DMS 273 (cell line): ENCODE measurements around the gene CLHC1.

Experiments
- DNase-seq: peaks from one replicate; lab custom pipeline; 2025; ENCODE audit not compliant: unreplicated experiment; lab: John Stamatoyannopoulos, UW

Gene CLHC1

DNA sequence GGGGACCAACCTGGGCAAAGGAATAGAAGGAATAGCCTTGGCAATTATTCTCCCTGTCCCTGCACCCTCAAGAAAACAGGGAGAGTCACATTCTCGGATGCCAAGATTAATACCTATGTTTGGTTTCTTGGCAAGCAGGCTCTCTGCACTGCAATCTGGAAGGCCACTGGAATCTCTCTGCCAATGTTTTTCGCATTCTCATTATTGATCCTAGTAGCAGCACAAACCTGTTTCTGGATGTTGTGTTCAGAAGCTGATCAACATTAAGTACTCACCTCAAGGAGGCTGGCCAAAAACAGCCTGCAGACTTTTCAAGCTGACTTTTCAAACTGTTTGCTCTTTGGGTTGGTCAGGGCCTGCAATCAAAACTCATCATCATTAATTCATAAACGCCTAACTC, 62.2 kb downstream of the CLHC1 start:
- no peak for DNase-seq

DNA sequence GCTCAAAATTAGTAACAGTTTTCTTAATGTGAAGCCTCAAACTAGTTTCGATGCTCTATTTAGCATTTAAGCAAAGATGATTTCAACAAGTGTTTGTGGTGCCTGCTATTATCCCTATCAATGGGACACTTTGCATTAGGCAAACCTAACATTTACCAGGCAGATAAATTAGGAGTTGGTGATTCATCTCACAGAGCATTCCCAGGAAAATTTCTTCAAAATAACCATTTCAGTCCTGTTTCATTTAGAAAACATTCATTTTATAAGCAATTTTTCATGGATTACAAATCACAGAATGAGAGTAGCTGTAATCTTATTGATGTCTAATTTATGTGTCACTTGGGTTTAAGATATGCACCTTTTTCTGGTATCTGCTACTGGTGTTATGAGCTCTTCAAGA, 62.7 kb downstream of the CLHC1 start:
- DNase-seq, result no peak

DNA sequence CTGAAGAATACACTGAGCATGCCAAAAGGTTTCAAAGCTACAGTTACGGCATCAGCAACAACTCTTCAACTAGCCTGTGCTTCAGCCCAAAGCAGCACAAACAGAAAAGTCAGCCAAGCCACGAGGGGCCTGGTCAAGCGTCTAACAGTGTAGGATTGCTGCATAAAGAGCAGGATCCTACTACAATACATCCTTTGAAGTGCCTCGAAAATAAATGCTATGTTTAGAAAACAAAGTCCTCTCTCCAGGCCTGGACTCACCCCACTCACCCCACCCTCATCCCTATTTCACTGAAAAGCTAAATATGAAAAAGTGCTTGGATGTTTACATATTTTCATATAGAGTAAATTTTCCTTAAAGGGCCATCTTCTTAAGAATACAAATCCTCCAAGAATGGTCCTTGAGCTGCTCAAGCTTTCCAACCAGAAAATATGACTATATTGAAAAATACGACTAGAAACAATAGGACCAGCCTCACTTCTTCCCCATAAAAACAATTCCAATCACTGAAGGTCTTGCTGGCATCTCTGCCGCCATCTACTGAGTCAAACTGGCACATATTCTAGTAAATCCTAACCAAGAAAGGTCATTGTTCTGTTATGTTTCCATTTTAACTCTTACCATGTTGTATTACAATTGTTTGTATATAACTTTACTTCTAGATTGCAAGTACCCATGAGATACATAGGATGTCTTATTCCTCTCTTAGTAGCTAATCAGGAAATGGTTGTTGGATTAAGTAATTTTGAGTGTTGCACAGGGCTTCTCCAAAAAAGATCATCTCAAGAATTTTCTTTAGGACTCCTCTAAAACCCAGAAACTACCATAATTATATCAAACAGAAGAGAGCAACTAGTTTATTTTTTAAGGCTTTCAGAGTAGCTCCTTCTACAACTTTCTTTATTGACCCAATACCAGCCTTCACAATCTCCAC, 63.6 kb downstream of the CLHC1 start:
- DNase-seq, result peak; percentile 79

DNA sequence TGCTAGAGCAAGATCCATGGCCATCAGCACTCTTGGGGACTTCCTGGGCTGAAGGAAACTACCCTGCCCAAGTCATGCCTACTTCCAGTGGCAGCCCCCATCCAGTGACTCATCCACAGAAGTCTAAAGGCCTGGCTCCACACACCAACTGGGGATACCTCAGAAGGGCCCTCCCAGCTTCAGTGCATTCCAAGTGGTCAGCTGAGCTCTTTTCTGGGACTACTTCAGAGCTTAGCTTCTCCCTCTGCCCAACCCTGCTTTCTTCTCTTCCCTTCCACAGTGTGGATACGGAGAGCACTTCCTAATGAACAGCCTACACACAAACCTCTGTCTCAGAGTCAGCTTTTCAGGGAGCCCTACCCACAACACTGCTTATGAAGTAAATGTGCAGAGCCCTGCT, 66.5 kb downstream of the CLHC1 start:
- no peak for DNase-seq

DNA sequence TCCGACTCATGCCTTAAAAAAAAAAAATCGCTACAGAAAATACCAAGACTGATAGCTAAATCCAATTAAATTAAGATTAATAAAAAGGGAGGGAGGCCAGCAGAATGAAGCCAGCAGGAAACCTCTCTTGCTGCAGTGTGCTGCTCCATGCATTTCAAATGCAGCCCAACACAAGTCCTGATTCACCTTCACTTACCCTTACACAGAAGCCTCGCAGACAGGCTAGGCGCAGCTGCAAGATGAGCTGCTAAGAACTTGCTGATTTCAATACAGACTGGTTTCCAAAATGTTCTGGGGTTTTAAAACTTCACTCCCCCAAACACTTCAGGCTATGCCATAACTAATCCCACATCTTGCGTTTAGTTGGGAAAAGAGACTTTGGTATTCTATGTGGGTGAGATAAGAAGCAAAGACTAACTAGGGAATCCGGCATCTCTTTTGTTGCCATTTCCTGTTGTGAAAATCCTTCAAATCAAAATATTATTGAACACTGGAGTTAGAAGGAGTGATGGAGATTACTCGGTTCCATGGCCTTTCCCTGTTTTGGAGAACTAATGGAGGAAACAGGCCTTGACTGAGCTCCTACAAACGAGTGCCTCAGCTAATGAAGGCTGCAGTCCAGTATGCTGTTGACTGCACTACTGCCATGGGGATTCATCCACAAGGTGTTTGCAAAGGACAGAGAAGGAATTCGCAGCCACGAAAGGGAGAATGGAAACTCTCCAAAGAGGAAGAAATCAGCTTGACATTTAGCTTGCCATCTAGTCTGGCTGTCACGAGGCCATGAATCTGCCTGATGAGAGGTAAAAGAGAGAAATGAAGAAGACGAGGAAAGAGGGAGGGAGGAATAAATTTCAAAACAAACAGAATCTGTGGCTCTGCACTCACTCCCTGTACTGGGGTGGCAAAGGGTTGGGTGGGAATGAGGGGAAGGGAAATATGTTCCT, 67.3 kb downstream of the CLHC1 start:
- DNase-seq, result no peak

DNA sequence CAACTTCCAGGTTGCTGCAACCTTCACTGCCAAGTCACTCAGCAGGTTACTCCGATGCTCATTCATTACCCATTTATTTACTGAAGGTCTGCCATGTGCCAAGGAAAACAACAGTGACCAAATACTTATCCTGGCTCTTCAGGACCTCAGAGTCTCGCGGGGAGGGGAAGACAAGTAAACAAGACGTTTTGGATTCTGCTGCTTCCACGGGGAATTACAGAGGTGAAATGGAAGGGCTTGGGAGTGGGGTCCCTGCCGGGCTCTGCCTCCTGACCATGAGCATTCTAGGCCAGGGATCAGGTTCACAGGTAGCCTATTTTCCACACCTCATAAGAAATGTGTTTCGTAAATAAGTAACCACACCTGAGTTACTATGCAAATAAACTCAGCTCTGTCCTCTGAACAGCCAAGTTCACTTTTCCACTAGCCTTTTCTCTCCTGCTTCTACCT, 68.1 kb downstream of the CLHC1 start:
- no peak for DNase-seq

DNA sequence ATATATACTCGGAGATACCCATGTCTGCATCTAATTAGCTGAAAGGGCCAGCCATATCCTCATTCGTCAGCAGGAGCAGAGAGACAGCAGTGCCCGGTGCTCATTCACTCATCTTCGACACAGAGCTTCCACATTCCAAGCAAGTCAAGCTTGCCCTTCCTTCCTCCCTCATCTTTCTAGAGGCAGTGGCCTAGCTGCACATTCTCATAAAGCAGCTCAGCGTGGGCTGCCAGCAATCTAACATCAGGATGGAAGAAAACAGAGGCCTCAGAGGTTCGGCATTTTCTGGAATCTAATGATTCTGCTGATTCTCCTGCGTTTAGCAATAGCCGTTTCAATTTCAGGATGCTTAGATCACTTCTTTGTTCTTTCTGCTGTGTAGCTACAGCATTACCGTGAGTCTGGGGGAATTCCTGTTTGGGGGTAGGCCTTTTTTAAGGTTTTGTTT, 68.8 kb downstream of the CLHC1 start:
- no peak for DNase-seq

DNA sequence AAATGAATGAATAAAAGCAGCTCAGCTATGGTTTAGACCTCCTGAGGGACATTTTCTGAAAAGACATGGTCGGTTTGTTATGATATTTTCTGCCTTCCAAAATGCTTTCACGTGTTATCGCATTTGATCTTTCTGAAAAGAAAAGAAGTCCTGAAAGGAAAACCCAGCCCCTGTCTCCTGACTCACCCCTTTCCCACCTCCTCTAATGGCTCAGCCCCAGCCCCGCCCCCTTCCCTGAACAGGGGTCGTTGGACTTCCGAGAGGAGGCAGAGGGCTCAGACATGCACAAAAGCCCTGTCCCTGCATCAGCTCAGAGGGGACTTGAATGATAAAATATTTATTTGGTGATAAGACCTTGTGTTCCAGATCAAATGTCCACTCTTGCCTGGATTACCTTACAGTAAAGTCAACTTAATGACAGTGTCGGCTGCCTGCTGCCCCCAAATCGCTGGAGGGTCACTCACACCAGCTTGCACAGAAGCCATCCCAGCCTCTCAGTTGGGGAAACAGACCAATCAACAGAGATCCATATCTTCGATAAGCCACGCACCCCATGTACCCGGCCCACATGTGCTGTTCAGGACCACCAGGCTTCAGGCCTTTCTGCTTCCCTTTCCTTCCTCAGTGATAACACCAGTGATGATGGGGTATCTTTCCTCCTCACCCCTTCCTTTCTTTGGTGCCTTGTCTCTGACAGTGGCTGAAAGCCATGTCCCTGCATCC, 69.6 kb downstream of the CLHC1 start:
- no peak for DNase-seq

DNA sequence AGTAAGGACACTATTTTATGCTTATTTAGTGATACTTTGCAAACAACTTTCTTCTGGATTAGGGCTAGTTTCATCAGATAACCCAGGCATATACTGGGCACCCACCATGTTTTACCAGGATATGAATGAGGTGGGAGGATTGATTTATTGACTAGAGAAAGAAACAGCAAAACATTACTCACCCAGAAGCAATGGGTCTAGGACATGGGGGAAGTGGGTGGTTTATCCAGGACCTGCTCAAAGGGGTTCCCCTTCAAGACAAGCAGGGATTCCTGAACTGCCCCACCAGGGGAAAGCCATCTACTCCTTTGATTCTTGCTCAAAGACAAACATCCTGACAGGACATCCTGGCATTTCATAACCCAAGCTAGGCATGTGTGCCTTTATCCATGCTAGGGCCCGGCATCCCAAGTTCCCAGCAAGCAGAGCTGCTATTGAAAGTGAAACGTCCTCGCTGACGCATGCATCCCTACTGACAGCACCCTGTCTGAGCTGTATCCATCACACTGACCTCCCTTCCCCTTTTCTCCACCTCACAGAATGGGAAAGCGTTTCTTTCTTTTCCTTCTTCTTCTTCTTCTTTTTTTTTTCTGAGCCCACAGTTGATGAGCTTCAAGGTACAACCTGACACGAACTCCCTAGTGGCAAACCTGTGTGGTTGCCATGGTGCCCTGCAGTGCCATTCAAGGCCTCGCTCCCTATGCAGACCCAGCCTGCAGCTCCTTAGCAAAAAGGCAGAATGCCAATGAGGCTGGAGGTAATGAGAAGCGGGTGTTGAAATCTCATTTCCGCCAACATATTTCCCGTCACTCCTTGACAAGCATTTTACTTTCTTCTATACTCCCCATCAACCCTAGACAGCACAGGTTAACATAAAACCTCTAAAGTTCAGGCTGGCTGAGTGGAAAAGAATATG, 70.5 kb downstream of the CLHC1 start:
- DNase-seq, result peak; percentile 60

DNA sequence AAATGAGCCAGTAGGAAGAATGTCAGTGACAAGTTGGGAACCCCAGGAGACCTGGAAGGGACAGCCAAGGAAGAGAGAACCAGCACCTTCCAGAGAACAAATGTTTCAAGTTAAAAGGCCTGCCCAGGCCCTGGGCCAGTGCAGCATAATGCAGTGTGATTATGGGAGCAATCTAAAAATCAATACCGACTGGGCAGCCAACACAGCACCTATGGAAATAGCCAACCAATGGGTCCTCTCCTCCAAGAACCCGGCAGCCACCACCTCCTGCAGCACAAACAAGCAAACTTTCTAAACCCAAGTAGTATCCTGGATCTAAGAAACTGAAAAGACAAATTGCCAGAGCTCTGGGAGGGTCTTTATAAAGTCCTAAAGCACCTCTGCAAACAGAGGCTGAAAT, 71.7 kb downstream of the CLHC1 start:
- DNase-seq, result no peak

DNA sequence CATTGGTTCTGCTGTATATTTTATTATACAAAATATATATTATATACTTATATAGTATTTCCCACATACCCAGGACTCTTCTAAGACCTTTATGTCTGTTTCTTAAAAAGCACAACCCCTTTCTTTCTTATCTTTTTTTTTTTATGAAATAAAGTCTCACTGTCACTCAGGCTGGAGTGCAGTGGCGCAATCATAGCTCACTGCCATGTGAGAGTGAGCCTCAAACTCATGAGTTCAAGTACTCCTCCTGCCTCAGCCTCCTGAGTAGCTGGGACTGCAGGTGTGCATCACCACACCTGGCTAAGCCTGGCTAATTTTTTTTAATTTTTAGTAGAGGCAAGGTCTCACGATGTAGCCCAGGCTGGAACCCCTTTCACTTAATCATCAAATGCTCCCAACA, 72.3 kb downstream of the CLHC1 start:
- DNase-seq, result no peak

DNA sequence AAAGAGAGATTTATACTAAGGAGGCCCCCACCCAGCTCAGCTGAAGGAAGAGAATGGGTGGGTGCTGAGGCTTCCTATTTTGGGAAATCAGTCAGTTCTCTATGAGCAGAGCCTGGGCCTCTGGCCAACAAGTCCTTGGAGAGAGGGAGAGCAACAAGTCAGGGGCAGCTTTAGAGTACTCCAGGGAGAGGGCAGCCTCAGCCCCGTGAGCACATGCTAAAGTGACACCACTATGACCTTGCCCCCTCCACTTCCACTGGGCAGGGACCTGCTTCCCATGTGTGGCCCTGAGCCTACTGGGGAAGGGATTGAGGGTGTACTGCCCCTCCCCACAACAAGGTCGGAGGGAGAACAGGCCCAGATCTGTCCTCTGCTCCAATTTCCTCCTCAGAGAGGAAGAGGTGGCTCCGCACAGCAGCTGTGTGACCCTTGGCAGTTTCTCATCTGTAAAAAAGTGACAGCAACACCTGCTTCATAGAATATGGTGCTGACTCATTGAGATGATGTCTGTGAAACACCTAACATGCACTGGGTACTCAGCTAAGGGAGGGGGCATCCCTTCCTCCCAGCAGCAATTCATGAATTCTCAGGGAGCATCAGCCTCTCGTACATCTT, 72.9 kb downstream of the CLHC1 start:
- DNase-seq, result peak; percentile 63

DNA sequence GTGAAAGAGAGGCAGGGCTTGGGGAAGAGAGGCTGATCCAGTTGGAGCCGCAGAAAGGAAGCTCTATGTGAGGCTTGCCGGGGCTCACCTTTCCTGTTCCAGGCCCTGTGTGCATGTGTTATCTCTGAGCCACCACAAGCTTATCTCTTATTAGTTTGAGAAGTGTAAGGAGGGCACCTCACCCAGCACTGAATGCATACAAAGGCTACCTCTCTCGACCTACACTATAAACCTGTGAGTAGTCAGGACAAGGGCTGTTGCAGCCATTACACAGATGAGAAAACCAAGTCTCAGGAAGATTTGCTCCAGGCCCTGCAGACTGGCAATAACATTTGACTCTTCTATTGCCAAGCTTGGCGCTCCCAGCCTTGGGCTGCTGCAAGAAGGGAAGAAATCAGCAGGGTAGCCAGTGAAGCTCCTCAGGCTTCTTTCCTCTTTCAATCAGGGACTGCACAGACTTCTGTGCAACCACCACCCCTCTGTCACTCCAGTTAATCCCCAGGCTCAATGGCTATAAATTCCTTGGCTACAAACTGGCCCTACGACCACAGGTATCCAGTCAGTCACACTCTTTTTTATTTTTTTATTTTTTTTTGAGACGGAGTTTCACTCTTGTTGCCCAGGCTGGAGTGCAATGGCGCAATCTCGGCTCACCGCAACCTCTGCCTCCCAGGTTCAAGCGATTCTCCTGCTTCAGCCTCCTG, 73.8 kb downstream of the CLHC1 start:
- DNase-seq, result no peak

DNA sequence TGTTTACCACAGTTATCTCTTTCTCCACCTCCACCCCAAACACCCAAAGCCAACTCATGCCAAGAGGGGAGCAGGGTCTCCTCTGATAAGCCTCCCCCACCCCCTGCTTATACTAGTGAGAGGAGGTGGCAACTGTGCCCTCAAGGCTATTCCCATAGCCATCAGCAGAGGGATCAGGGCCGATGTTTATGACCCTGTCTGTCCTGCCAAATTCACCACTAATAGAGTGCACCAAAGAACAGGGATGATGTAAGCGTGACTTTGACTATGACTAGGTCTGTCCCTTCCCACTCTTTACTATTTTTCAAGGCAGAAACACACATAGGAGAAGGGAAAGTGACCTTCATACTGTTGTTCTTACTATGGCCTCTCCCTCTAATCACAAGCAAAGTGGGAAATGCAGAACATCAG, 74.6 kb downstream of the CLHC1 start:
- DNase-seq, result peak; percentile 36

DNA sequence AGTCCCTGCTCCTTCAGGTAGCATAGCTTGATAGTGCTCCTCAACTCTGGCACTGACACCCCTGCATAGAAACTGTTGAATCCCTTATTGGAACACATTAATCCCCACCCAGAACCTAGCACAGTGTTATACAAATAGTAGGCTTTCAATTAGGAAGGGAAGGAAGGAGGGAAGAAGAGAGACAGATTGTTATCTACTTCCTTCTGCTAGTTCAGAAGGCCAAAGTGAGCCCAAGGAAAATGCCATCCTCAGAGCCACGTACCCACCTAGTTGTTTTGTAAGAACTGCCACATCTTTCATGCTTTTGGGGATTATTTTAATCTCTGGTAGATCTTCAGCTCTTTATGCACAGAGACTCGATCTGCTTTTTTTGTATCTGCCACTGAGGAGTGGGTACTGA, 75.1 kb downstream of the CLHC1 start:
- no peak for DNase-seq

DNA sequence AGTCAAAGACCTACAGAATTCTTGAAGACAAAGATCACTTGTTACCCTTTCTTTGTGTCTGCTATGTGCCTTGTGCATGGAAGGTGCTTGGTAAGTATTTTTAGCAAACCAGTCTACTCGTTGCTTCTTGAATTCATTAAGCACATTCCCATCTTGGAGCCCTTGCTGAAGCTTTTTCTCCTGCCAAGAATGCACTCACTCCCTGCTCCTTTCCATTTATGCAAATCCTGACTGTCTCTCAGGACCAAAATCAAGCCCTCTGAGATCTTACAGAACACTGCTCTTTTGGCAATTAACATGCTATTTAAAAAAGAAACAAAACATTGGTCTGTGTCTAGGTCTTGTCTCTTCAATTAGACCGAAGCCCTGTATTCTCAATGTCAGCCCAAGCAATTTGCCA, 75.8 kb downstream of the CLHC1 start:
- peak; percentile 34 for DNase-seq

DNA sequence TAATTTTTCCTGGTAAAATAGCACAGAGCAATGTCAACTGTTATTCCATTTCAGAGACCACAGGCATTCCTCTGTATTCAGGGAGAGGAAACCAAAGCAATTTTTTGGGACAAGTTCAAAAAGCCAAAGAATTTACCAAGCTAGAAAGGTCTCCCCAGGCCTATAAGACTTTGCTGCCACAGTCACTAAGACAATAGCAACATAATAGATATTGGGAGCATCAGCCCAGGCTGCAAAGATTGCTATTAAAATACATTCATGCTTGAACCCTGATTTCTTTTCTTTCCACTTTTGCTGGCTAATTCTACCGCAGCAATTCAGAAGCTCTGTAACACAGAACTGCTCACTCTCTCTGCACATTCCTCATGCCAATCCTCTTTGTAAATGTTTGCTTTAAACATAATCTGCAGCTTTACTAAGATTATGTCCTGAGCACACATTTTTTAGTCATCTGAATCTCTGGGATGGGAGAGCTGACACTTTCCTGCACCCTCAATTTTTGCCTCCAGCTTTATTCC, 76.3 kb downstream of the CLHC1 start:
- DNase-seq, result no peak

DNA sequence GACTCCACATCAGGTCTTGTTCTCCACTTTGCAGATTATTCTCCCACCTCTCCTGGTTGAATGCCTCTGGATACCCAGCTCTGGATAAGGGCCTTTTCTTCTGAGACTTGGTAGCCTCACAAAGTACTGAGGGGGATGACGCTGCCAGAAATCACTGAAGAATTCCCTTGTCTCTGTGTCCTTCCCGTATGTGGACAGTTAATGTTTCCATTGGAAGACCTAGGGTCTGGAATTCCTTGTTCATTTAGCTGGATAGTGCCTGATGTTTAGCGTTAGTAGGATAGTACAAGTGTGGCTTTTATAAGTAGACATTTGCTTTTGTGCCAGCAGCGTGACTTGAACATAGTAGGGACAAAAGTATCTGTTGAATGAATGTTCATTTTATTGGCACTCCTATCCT, 76.9 kb downstream of the CLHC1 start:
- DNase-seq, result no peak

DNA sequence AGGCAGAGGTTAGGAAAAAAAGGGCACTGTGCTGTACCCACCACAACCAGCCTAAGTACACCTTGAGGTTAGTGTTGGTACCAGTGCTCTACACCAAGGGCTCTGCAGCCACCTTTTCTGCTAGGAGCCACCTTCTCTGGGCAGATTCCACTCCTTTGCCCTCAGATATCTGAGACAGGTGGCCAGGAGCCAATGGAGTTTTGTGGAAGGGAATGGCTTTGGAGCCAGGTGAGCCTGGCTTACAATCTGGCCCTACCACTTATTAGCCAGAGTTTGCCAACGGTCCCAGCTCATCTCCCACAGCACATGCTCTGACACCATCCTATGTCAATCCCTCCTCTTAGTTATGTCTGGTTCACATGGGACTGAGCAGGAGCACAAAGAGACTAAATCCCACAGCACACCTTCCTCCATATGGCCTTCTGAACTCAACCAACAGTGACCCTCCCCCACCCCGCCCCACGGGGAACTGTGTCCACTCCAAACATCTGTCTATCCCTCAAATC, 77.5 kb downstream of the CLHC1 start:
- DNase-seq, result peak; percentile 48
